CD14-positive monocyte (primary cell): ENCODE measurements around the gene KLHL10. TPM values are rescaled to one million over a fixed set of nuclear protein-coding genes. Genes with fewer than 3 reads are reported as not detected.

ENCODE experiments used
- DNase-seq, 3 donors: peaks; one replicate each; pipeline ENCODE4 v3.0.0-alpha.2; 2011 to 2022
- H2AFZ ChIP-seq: 2 replicates; pipeline ENCODE4 v1.6.0; 2012; ENCODE audit warnings: mild to moderate bottlenecking, low read depth, low read length, inconsistent platforms; ENCODE audit not compliant: insufficient read depth, poor library complexity, severe bottlenecking
- H3K27ac ChIP-seq, 2 donors: 1 replicate in 1 of 2; 2 replicates in 1 of 2; pipeline ENCODE4 v1.5.1; 2012 to 2013; ENCODE audit warnings: low read length in 2 of 2, control low read depth in 1 of 2, inconsistent platforms in 1 of 2, low read depth in 1 of 2, mild to moderate bottlenecking in 1 of 2
- H3K27me3 ChIP-seq, 2 donors: one replicate each; pipeline versions ENCODE4 v1.6.0 to v1.6.1; 2011 to 2013; ENCODE audit warnings: low read length in 2 of 2; ENCODE audit not compliant: control insufficient read depth in 2 of 2, insufficient read depth in 2 of 2
- H3K36me3 ChIP-seq, 2 donors: replicated peaks in 1 of 2; 1 replicate in 1 of 2; 2 replicates in 1 of 2; pipeline versions ENCODE4 v1.5.1 to v1.6.1; 2012 to 2013; ENCODE audit warnings: low read length in 2 of 2, control low read depth in 1 of 2, inconsistent platforms in 1 of 2, mild to moderate bottlenecking in 1 of 2; ENCODE audit not compliant: insufficient read depth in 2 of 2, control insufficient read depth in 1 of 2
- H3K4me1 ChIP-seq, 2 donors: 1 replicate in 1 of 2; 2 replicates in 1 of 2; pipeline versions ENCODE4 v1.5.1 to v1.6.1; 2012 to 2013; ENCODE audit warnings: low read length in 2 of 2, control low read depth in 1 of 2, inconsistent platforms in 1 of 2, mild to moderate bottlenecking in 1 of 2, moderate library complexity in 1 of 2; ENCODE audit not compliant: insufficient read depth in 2 of 2, control insufficient read depth in 1 of 2
- H3K4me2 ChIP-seq: replicated peaks from 2 replicates; pipeline ENCODE3; 2012; ENCODE audit warnings: low read length, moderate library complexity, mild to moderate bottlenecking; ENCODE audit not compliant: poor library complexity, severe bottlenecking; ENCODE audit errors: extremely low read depth
- H3K4me3 ChIP-seq, 3 experiments: fragments of 200-600 bp in 1 of 3; sonication (generic) in 1 of 3; replicated peaks in 1 of 3; 1 replicate in 2 of 3; 2 replicates in 1 of 3; pipeline ENCODE4 v1.5.1; 2011 to 2013; ENCODE audit warnings: low read length in 3 of 3, mild to moderate bottlenecking in 3 of 3, control low read depth in 2 of 3, low read depth in 2 of 3, inconsistent platforms in 1 of 3, moderate library complexity in 1 of 3
- H3K79me2 ChIP-seq: 2 replicates; pipeline ENCODE4 v1.6.0; 2012; ENCODE audit warnings: mild to moderate bottlenecking, control low read depth, inconsistent platforms, low read length, moderate library complexity; ENCODE audit not compliant: insufficient read depth
- H3K9ac ChIP-seq: 2 replicates; pipeline ENCODE4 v1.6.0; 2017; ENCODE audit warnings: low read length, mild to moderate bottlenecking; ENCODE audit not compliant: insufficient read depth, poor library complexity, severe bottlenecking
- H3K9me3 ChIP-seq, 2 donors: replicated peaks in 1 of 2; 1 replicate in 1 of 2; 2 replicates in 1 of 2; pipeline versions ENCODE4 v1.5.1 to v1.6.1; 2012 to 2013; ENCODE audit warnings: low read length in 2 of 2, control low read depth in 1 of 2; ENCODE audit not compliant: control insufficient read depth in 1 of 2, insufficient read depth in 1 of 2
- H4K20me1 ChIP-seq: 2 replicates; pipeline ENCODE4 v1.6.0; 2012; ENCODE audit warnings: mild to moderate bottlenecking, low read length, control low read depth, moderate library complexity; ENCODE audit not compliant: insufficient read depth
- H3K27ac Mint-ChIP-seq, 7 donors: one replicate each; pipeline ENCODE4 v1.8.0; 2020; ENCODE audit warnings: mild to moderate bottlenecking in 7 of 7, mixed read lengths in 7 of 7, moderate library complexity in 6 of 7, inconsistent platforms in 2 of 7
- H3K27me3 Mint-ChIP-seq, 3 donors: one replicate each; pipeline ENCODE4 v1.8.0; 2021 to 2022; ENCODE audit warnings: low read depth in 3 of 3, mild to moderate bottlenecking in 3 of 3, mixed read lengths in 3 of 3, moderate library complexity in 3 of 3, inconsistent platforms in 1 of 3
- H3K36me3 Mint-ChIP-seq, 2 donors: one replicate each; pipeline ENCODE4 v1.8.0; 2020; ENCODE audit warnings: mixed read lengths in 2 of 2, inconsistent platforms in 1 of 2, mild to moderate bottlenecking in 1 of 2
- H3K4me1 Mint-ChIP-seq: one replicate; pipeline ENCODE4 v1.8.0; 2020; ENCODE audit warnings: mild to moderate bottlenecking, mixed read lengths
- H3K4me3 Mint-ChIP-seq, 2 donors: one replicate each; pipeline ENCODE4 v1.8.0; 2020; ENCODE audit warnings: mild to moderate bottlenecking in 2 of 2, mixed read lengths in 2 of 2, moderate library complexity in 1 of 2
- H3K9me3 Mint-ChIP-seq, 7 donors: one replicate each; pipeline ENCODE4 v1.8.0; 2020 to 2022; ENCODE audit warnings: mixed read lengths in 7 of 7, mild to moderate bottlenecking in 6 of 7, moderate library complexity in 6 of 7, inconsistent platforms in 2 of 7
- CTCF ChIP-seq: fragments of 200-600 bp; IDR thresholded peaks from one replicate; pipeline ENCODE4 v1.8.0; 2022; ENCODE audit warnings: antibody characterized with exemption, mild to moderate bottlenecking
- WGBS: methylation state at CpG from one replicate; pipeline ENCODE4 v1.1.5; 2013; ENCODE audit warnings: missing lambda C conversion rate; ENCODE audit not compliant: insufficient coverage; 5-methylcytosine and 5-hydroxymethylcytosine counted together
- intact Hi-C, 2 donors: fragments of 100-400 bp; cut with micrococcal nuclease; formaldehyde crosslinking; loops; one replicate each; pipeline versions ENCODE4 v1.15.0 to v1.15.1; 2023
- polyA plus RNA-seq, 3 donors: library from polyadenylated mRNA; depleted of rRNA in 1 of 3; unstranded in 2 of 3; stranded (reverse) in 1 of 3; fragments of 300-500 nt in 2 of 3; fragments of >200 nt in 1 of 3; fragmentation: Illumina TruSeq in 2 of 3; gene quantifications; 1 replicate in 2 of 3; 2 replicates in 1 of 3; pipeline ENCODE4 v1.2.3, GENCODE V29; 2012 to 2021

KLHL10 gene
- polyA plus RNA-seq, 3 donors: 0.15 TPM; not detected in 2

GRCh38 chr17:41806685-41807445 is 30.8 kb upstream of the KLHL10 start:
- no peak for DNase-seq
- Histone ChIP-seq H3K79me2 (no peaks in the 10 kb centered on the region), H3K36me3 (no peaks in the 10 kb centered on the region), H3K27ac (no peak overlapping the region), H3K4me2 (no peak overlapping the region), H3K9ac (no peak overlapping the region), H3K27me3 (peaks cover 0 to 21% of the 10 kb centered on the region in 2 donors), H4K20me1 (no peaks in the 10 kb centered on the region), H3K4me1 (peaks cover 12 to 21% of the 10 kb centered on the region in 2 donors), H3K4me3 (no peak overlapping the region), H2AFZ (no peak overlapping the region), H3K9me3 (no peaks in the 10 kb centered on the region)
- Mint-ChIP-seq H3K36me3 (no peaks in the 10 kb centered on the region), H3K27me3 (peaks cover 21 to 31% (median 23%) of the 10 kb centered on the region in 3 donors), H3K4me3 (no peak overlapping the region), H3K4me1 (peaks cover 12% of the 10 kb centered on the region), H3K9me3 (peaks cover 0 to 6% (median 0%) of the 10 kb centered on the region in 7 donors), H3K27ac (no peak overlapping the region)
- TF ChIP-seq CTCF: no peak
- intact Hi-C loops: no loop called here
- 96% methylated on average over 6 of the region's 8 CpGs for WGBS

DNA sequence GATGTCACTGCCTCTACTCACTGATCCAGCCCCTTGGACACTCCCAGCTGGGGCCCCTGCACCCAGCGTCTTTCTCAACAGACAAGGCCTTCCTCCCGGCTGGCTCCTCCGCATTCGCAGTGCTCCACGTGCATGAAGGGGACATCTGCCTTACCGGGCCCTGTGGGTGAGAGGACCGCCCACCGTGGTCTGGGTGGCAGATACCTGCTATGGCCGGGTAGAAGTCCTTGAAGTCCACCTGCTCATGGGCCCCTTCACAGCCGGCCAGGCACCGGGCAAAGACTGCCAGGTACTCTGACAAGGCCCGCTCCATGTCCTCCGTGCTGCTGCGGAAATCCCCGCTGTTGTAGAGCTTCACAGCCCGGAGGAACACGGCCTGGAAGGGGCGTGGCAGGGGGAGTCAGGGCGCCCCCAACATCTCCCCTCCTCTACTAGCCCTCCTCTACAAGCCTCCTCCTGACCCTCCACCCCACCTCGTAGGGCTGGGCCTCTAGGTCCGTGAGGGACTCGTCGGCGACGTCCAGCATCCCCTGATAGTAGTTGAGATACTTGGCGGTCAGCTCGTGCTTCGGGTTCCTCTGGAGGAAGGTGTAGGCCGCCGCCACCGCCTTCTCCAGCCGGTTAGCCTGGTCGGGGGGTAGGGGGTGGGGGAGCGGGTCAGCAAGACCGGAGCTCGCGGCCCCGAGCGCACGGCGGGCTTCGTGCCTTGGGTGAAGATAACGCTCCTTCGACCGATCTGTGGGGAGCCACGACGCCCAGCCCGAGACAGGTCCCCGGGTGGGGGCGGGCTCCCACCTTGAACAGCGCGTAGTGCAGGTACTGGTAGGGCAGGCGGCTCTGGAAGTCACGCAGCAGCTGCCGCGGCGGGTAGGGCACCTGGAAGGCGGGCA is 26.7 kb upstream of the KLHL10 start:
- Mint-ChIP-seq H3K27ac (peak overlapping the region in 1 of 7 donors; percentile 33), H3K4me3 (peak overlapping the region; percentile 77 to 78), H3K27me3 (peaks cover 31 to 54% (median 41%) of the 10 kb centered on the region in 3 donors), H3K9me3 (peaks cover 0 to 8% (median 2%) of the 10 kb centered on the region in 7 donors), H3K36me3 (peaks cover 4 to 5% of the 10 kb centered on the region in 2 donors), H3K4me1 (peaks cover 14% of the 10 kb centered on the region)
- Histone ChIP-seq H2AFZ (peak overlapping the region; percentile 89), H3K79me2 (no peaks in the 10 kb centered on the region), H3K9me3 (no peaks in the 10 kb centered on the region), H4K20me1 (no peaks in the 10 kb centered on the region), H3K4me2 (peak overlapping the region; percentile 80), H3K4me3 (peak overlapping the region in 2 of 3 experiments; percentile 7 to 80), H3K27me3 (peaks cover 9 to 46% of the 10 kb centered on the region in 2 donors), H3K4me1 (peaks cover 16 to 24% of the 10 kb centered on the region in 2 donors), H3K9ac (peak overlapping the region; percentile 43), H3K36me3 (no peaks in the 10 kb centered on the region), H3K27ac (no peak overlapping the region)
- TF ChIP-seq CTCF: no peak
- intact Hi-C loops: no loop called here
- 41% methylated on average over 49 of the region's 58 CpGs for WGBS
- DNase-seq: no peak
